ENCODE data around the gene MTUS2. TPM values are rescaled to one million over a fixed set of nuclear protein-coding genes. Genes with fewer than 3 reads are reported as not detected.

Gene MTUS2
- total and polyA plus RNA-seq, 2 donors (not counting 3 experiments of a cell fraction or from before 2014, with no cell fraction given): not detected

GRCh38 chr13:29383476-29383875 is 563.3 kb downstream of the MTUS2 start:
- CTCF ChIA-PET: no interaction called here
- intact Hi-C loops (cut with micrococcal nuclease) (no loop called here), dilution Hi-C loops (cut with MboI; ENCODE audit: extremely low pct_ligation_motif_present, low sequenced_read_pairs) (no loop called here)
- no peak overlapping the region for H2AFZ ChIP-seq (ENCODE audit: low read depth, low read length)
- H3K9me1 ChIP-seq (replicated peaks; ENCODE audit: control insufficient read depth, extremely low read depth, insufficient read depth, low read length): no peaks in the 10 kb centered on the region
- no peaks in the 10 kb centered on the region for H3K79me2 ChIP-seq (ENCODE audit: control insufficient read depth, insufficient read depth, low read length)
- TF ChIP-seq EZH2 (IDR thresholded peaks at IDR 0.05; ENCODE audit: borderline replicate concordance, low read depth, low read length, severe bottlenecking) (no peak), MYC (IDR thresholded peaks at IDR 0.05; ENCODE audit: low read depth, low read length) (no peak), POLR2AphosphoS5 (IDR thresholded peaks at IDR 0.05; ENCODE audit: insufficient read depth, low read depth, low read length) (no peak), POLR2A (IDR thresholded peaks at IDR 0.05; ENCODE audit: low read depth, low read length) (no peak), CTCF (IDR thresholded peaks at IDR 0.05; ENCODE audit: extremely low read depth in 1 of 2, insufficient read depth in 1 of 2, low read depth in 1 of 2, low read length in 2 of 2) (no peak), FOS (IDR thresholded peaks at IDR 0.05; ENCODE audit: borderline replicate concordance, insufficient read depth, low read length) (no peak), JUN (IDR thresholded peaks at IDR 0.05; ENCODE audit: borderline replicate concordance, insufficient read depth, insufficient read length, low read depth) (no peak), GATA2 (IDR thresholded peaks at IDR 0.05; ENCODE audit: insufficient read depth, insufficient read length, low read depth, low read length) (no peak), MAX (IDR thresholded peaks at IDR 0.05; ENCODE audit: insufficient read depth, insufficient read length) (no peak)
- FAIRE-seq (no peak), DNase-seq (ENCODE audit: low read depth, low spot score) (no peak)
- POLR2A ChIA-PET: no interaction called here
- H3K4me2 ChIP-seq (ENCODE audit: insufficient read depth, low read length): no peak overlapping the region
- H3K4me3 ChIP-seq (replicated peaks in 1 of 3; ENCODE audit: insufficient read depth in 1 of 3, low read depth in 1 of 3, low read length in 3 of 3): no peak overlapping the region
- no peak overlapping the region for H3K27ac ChIP-seq (ENCODE audit: insufficient read depth, low read depth, low read length)
- no peaks in the 10 kb centered on the region for H3K27me3 ChIP-seq (ENCODE audit: control insufficient read depth in 2 of 2, insufficient read depth in 2 of 2, low read length in 2 of 2)
- H3K4me1 ChIP-seq (ENCODE audit: control insufficient read depth, extremely low read depth, insufficient read depth, low read length): no peaks in the 10 kb centered on the region
- no peak overlapping the region for H3K9ac ChIP-seq (replicated peaks; ENCODE audit: extremely low read depth, insufficient read depth, low read length)
- BruUV-seq (replicated peaks): no TSS peak
- no peaks in the 10 kb centered on the region for H3K36me3 ChIP-seq (ENCODE audit: control insufficient read depth in 2 of 2, extremely low read depth in 1 of 2, insufficient read depth in 2 of 2, low read length in 2 of 2)
- no peaks in the 10 kb centered on the region for H4K20me1 ChIP-seq (replicated peaks; ENCODE audit: control insufficient read depth, extremely low read depth, insufficient read depth, low read length)
- H3K9me3 ChIP-seq (replicated peaks; ENCODE audit: control insufficient read depth, insufficient read depth, low read length): no peaks in the 10 kb centered on the region
